ENCODE data around the gene LHFPL2.

Gene LHFPL2

GRCh38 chr5:78647838-78648358 is 674 bp downstream of the LHFPL2 start:
- in situ Hi-C loops (cut with MboI; ENCODE audit: low pct_unique_long_range_greater_than_20kb, low sequenced_read_pairs), result no loop called here
- DNase-seq, result peak; percentile 53

- in situ Hi-C loops (cut with MboI; ENCODE audit: low pct_unique_long_range_greater_than_20kb, low sequenced_read_pairs), result no loop called here
- peak; percentile 63 for DNase-seq
Observed at GRCh38 chr5:78647351-78647818, 1.2 kb downstream of the LHFPL2 start.

GRCh38 chr5:78644741-78645300 is 3.8 kb downstream of the LHFPL2 start:
- in situ Hi-C loops (cut with MboI; ENCODE audit: low pct_unique_long_range_greater_than_20kb, low sequenced_read_pairs), result no loop called here
- no peak for DNase-seq

- in situ Hi-C loops (cut with MboI; ENCODE audit: low pct_unique_long_range_greater_than_20kb, low sequenced_read_pairs), result no loop called here
- no peak for DNase-seq
Observed at GRCh38 chr5:78644129-78644528, 4.4 kb downstream of the LHFPL2 start.

GRCh38 chr5:78642701-78643100 is 5.9 kb downstream of the LHFPL2 start:
- no peak for DNase-seq
- in situ Hi-C loops (cut with MboI; ENCODE audit: low pct_unique_long_range_greater_than_20kb, low sequenced_read_pairs), result no loop called here

- no peak for DNase-seq
- in situ Hi-C loops (cut with MboI; ENCODE audit: low pct_unique_long_range_greater_than_20kb, low sequenced_read_pairs), result no loop called here
Observed at GRCh38 chr5:78640662-78641474, 7.7 kb downstream of the LHFPL2 start.

GRCh38 chr5:78639791-78640190 is 8.8 kb downstream of the LHFPL2 start:
- DNase-seq, result no peak
- in situ Hi-C loops (cut with MboI; ENCODE audit: low pct_unique_long_range_greater_than_20kb, low sequenced_read_pairs), result no loop called here

- in situ Hi-C loops (cut with MboI; ENCODE audit: low pct_unique_long_range_greater_than_20kb, low sequenced_read_pairs), result no loop called here
- no peak for DNase-seq
Observed at GRCh38 chr5:78638973-78639669, 9.5 kb downstream of the LHFPL2 start.

GRCh38 chr5:78638423-78638822 is 10.1 kb downstream of the LHFPL2 start:
- in situ Hi-C loops (cut with MboI; ENCODE audit: low pct_unique_long_range_greater_than_20kb, low sequenced_read_pairs), result no loop called here

GRCh38 chr5:78637468-78637867 is 11.1 kb downstream of the LHFPL2 start:
- in situ Hi-C loops (cut with MboI; ENCODE audit: low pct_unique_long_range_greater_than_20kb, low sequenced_read_pairs), result no loop called here
- DNase-seq, result no peak

More at GRCh38 chr5:78638423-78638822, 10.1 kb downstream of the LHFPL2 start:
- no peak for DNase-seq

- in situ Hi-C loops (cut with MboI; ENCODE audit: low pct_unique_long_range_greater_than_20kb, low sequenced_read_pairs), result no loop called here
- no peak for DNase-seq
Observed at GRCh38 chr5:78636682-78637081, 11.9 kb downstream of the LHFPL2 start.

GRCh38 chr5:78634634-78635033 is 13.9 kb downstream of the LHFPL2 start:
- in situ Hi-C loops (cut with MboI; ENCODE audit: low pct_unique_long_range_greater_than_20kb, low sequenced_read_pairs), result no loop called here
- DNase-seq, result no peak

- DNase-seq, result no peak
- in situ Hi-C loops (cut with MboI; ENCODE audit: low pct_unique_long_range_greater_than_20kb, low sequenced_read_pairs), result no loop called here
Observed at GRCh38 chr5:78634229-78634628, 14.3 kb downstream of the LHFPL2 start.

- DNase-seq, result peak; percentile 34
- in situ Hi-C loops (cut with MboI; ENCODE audit: low pct_unique_long_range_greater_than_20kb, low sequenced_read_pairs), result no loop called here
Observed at GRCh38 chr5:78633700-78634099, 14.9 kb downstream of the LHFPL2 start.

- in situ Hi-C loops (cut with MboI; ENCODE audit: low pct_unique_long_range_greater_than_20kb, low sequenced_read_pairs), result no loop called here
- no peak for DNase-seq
Observed at GRCh38 chr5:78632467-78632866, 16.1 kb downstream of the LHFPL2 start.

GRCh38 chr5:78631931-78632330 is 16.6 kb downstream of the LHFPL2 start:
- no peak for DNase-seq
- in situ Hi-C loops (cut with MboI; ENCODE audit: low pct_unique_long_range_greater_than_20kb, low sequenced_read_pairs), result no loop called here

- in situ Hi-C loops (cut with MboI; ENCODE audit: low pct_unique_long_range_greater_than_20kb, low sequenced_read_pairs), result no loop called here
- DNase-seq, result no peak
Observed at GRCh38 chr5:78630047-78630446, 18.5 kb downstream of the LHFPL2 start.

- DNase-seq, result no peak
- in situ Hi-C loops (cut with MboI; ENCODE audit: low pct_unique_long_range_greater_than_20kb, low sequenced_read_pairs), result no loop called here
Observed at GRCh38 chr5:78629624-78630023, 18.9 kb downstream of the LHFPL2 start.

- DNase-seq, result no peak
- in situ Hi-C loops (cut with MboI; ENCODE audit: low pct_unique_long_range_greater_than_20kb, low sequenced_read_pairs), result no loop called here
Observed at GRCh38 chr5:78628270-78628992, 20.1 kb downstream of the LHFPL2 start.

All from KBM-7 (cell line).